Esophagus squamous epithelium (tissue), 5 donors: ENCODE measurements around the gene DIAPH3. TPM values are rescaled to one million over a fixed set of nuclear protein-coding genes. Genes with fewer than 3 reads are reported as not detected.

Experiments
- DNase-seq: peaks from one replicate; lab custom pipeline; 2025; lab: John Stamatoyannopoulos, UW
- H3K27ac ChIP-seq, 4 donors: fragments of 200-600 bp; sonication (generic); one replicate each; pipeline ENCODE4 v1.5.1; 2016 to 2019; ENCODE audit warnings: mild to moderate bottlenecking in 1 of 4
- H3K27me3 ChIP-seq, 4 donors: fragments of 200-600 bp; sonication (generic); 1 replicate in 3 of 4; 2 replicates in 1 of 4; pipeline versions ENCODE4 v1.5.1 to v1.6.0; 2017 to 2021; ENCODE audit warnings: antibody characterized with exemption in 1 of 4
- H3K36me3 ChIP-seq, 3 donors: fragments of 200-600 bp; sonication (generic); one replicate each; pipeline ENCODE4 v1.5.1; 2016 to 2019
- H3K4me1 ChIP-seq, 3 donors: fragments of 200-600 bp; sonication (generic); one replicate each; pipeline ENCODE4 v1.5.1; 2017 to 2019
- H3K4me3 ChIP-seq, 4 donors: fragments of 200-600 bp; sonication (generic); 1 replicate in 3 of 4; 2 replicates in 1 of 4; pipeline ENCODE4 v1.5.1; 2016 to 2019; ENCODE audit warnings: mild to moderate bottlenecking in 2 of 4, moderate library complexity in 1 of 4
- H3K9me3 ChIP-seq, 3 donors: fragments of 200-600 bp; sonication (generic); one replicate each; pipeline ENCODE4 v1.5.1; 2016 to 2019
- POLR2A ChIP-seq, 4 donors: fragments of 450-650 bp; IDR thresholded peaks; one replicate each; pipeline ENCODE4 v1.6.1; 2017; ENCODE audit warnings: antibody characterized with exemption in 4 of 4, mild to moderate bottlenecking in 4 of 4, moderate library complexity in 3 of 4
- WGBS, 2 donors: methylation state at CpG; one replicate each; pipeline ENCODE4 v1.1.5; 2018; 5-methylcytosine and 5-hydroxymethylcytosine counted together
- intact Hi-C: fragments of 100-400 bp; cut with DNase I; formaldehyde crosslinking; loops from one replicate; pipeline ENCODE4 v1.15.0; 2022
- total RNA-seq, 4 donors: library from RNA; depleted of rRNA; stranded (reverse); fragments of >200 nt; gene quantifications; one replicate each; pipeline ENCODE4 v1.1.0, GENCODE V29; 2016
- TF ChIP-seq, protein P1 (sequence below), 6 experiments: fragments of 450-650 bp in 4 of 6; fragments of 200-600 bp in 2 of 6; sonication (generic) in 2 of 6; IDR thresholded peaks; one replicate each; pipeline ENCODE4 v1.5.1; 2016 to 2019; ENCODE audit warnings: antibody characterized with exemption in 6 of 6, mild to moderate bottlenecking in 4 of 6, moderate library complexity in 4 of 6
- donor health status: DM: yes; HTN: yes; CAD: no.

Gene DIAPH3
- total RNA-seq, 4 donors from 2014 or later = 2.2 to 11.1 (median 4.0) TPM

DNA sequence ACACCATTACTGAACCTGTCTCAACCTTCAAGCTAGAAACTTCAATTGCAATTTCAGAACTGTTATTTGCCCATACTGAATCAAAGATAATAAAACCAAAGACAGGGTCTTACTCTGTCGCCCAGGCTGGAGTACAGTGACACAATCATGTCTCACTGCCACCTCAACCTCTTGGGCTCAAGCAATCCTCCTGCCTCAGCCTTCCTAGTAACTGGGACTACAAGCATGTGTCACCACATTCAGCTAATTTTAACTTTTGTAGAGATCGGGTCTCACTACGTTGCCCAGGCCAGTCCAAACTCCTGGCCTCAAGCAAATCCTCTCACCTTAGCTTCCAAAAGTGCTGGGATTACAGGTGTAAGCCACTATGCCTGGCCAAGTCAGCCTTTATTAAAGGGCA is 143.4 kb downstream of the DIAPH3 start:
- intact Hi-C loops = no loop called here
- DNase-seq = no peak
- Histone ChIP-seq H3K9me3 (peaks cover 0 to 4% (median 0%) of the 10 kb centered on the region in 3 donors), H3K36me3 (no peaks in the 10 kb centered on the region), H3K4me3 (no peak overlapping the region), H3K27me3 (no peaks in the 10 kb centered on the region), H3K27ac (peak overlapping the region in 3 of 4 donors; percentile 1 to 78 (median 10)), H3K4me1 (peaks cover 0 to 40% (median 5%) of the 10 kb centered on the region in 3 donors)
- WGBS, 2 donors = 77 to 87% methylated on average over 3 of the region's 3 CpGs
- TF ChIP-seq, protein P1, sequence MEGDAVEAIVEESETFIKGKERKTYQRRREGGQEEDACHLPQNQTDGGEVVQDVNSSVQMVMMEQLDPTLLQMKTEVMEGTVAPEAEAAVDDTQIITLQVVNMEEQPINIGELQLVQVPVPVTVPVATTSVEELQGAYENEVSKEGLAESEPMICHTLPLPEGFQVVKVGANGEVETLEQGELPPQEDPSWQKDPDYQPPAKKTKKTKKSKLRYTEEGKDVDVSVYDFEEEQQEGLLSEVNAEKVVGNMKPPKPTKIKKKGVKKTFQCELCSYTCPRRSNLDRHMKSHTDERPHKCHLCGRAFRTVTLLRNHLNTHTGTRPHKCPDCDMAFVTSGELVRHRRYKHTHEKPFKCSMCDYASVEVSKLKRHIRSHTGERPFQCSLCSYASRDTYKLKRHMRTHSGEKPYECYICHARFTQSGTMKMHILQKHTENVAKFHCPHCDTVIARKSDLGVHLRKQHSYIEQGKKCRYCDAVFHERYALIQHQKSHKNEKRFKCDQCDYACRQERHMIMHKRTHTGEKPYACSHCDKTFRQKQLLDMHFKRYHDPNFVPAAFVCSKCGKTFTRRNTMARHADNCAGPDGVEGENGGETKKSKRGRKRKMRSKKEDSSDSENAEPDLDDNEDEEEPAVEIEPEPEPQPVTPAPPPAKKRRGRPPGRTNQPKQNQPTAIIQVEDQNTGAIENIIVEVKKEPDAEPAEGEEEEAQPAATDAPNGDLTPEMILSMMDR (IDR thresholded peaks at IDR 0.05) = no peak
- no peak for TF ChIP-seq POLR2A (IDR thresholded peaks at IDR 0.05)

- Histone ChIP-seq H3K4me3 (peak overlapping the region in 3 of 4 donors; percentile 13 to 30 (median 13)), H3K9me3 (peaks cover 0 to 4% (median 0%) of the 10 kb centered on the region in 3 donors), H3K27me3 (no peaks in the 10 kb centered on the region), H3K4me1 (peaks cover 0 to 48% (median 5%) of the 10 kb centered on the region in 3 donors), H3K36me3 (no peaks in the 10 kb centered on the region), H3K27ac (peak overlapping the region; percentile 36 to 78 (median 63))
- no peak for TF ChIP-seq POLR2A (IDR thresholded peaks at IDR 0.05)
- TF ChIP-seq, protein P1 (IDR thresholded peaks at IDR 0.05) = no peak
- no peak for DNase-seq
- 30 to 36% methylated on average over 6 of the region's 6 CpGs for WGBS, 2 donors
- intact Hi-C loops = no loop called here
Measured at GRCh38 chr13:60019119-60019993, 144.4 kb downstream of the DIAPH3 start.

DNA sequence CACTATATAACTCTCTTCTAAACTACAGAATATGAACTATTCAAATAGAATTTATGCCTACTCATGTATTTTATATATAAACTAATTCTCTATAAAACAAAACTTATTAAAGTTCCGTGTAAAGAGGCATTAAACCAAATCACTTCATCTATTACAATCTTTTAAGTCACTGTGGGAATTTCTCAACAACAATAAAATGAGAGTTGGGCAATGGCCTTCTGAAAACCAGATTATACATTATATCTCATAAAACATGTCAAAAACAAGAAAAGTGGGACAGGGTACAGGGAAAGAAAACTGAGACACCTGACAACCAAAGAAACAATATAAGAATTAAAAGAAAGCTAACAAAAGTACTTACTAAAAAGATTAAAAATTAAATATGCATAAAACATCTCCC is 145.2 kb downstream of the DIAPH3 start:
- H3K27ac ChIP-seq = peak overlapping the region in 1 of 4 donors; percentile 74
- H3K36me3 ChIP-seq = no peaks in the 10 kb centered on the region
- no peaks in the 10 kb centered on the region for H3K9me3 ChIP-seq
- 68 to 76% methylated on average over 1 of the region's 1 CpG for WGBS, 2 donors
- no peak for DNase-seq
- H3K4me1 ChIP-seq = peaks cover 0 to 48% (median 5%) of the 10 kb centered on the region in 3 donors
- intact Hi-C loops = no loop called here
- H3K4me3 ChIP-seq = no peak overlapping the region
- no peaks in the 10 kb centered on the region for H3K27me3 ChIP-seq
- TF ChIP-seq, protein P1 (IDR thresholded peaks at IDR 0.05) = no peak
- TF ChIP-seq POLR2A (IDR thresholded peaks at IDR 0.05) = no peak

GRCh38 chr13:60016229-60016628 is 147.5 kb downstream of the DIAPH3 start:
- no peak overlapping the region for H3K4me3 ChIP-seq
- 53 to 59% methylated on average over 4 of the region's 4 CpGs for WGBS, 2 donors
- intact Hi-C loops = no loop called here
- H3K9me3 ChIP-seq = no peaks in the 10 kb centered on the region
- H3K36me3 ChIP-seq = no peaks in the 10 kb centered on the region
- no peak for DNase-seq
- TF ChIP-seq POLR2A (IDR thresholded peaks at IDR 0.05) = no peak
- TF ChIP-seq, protein P1 (IDR thresholded peaks at IDR 0.05) = no peak
- peaks cover 0 to 63% (median 5%) of the 10 kb centered on the region in 3 donors for H3K4me1 ChIP-seq
- H3K27ac ChIP-seq = peak overlapping the region in 3 of 4 donors; percentile 4 to 52 (median 41)
- no peaks in the 10 kb centered on the region for H3K27me3 ChIP-seq

DNA sequence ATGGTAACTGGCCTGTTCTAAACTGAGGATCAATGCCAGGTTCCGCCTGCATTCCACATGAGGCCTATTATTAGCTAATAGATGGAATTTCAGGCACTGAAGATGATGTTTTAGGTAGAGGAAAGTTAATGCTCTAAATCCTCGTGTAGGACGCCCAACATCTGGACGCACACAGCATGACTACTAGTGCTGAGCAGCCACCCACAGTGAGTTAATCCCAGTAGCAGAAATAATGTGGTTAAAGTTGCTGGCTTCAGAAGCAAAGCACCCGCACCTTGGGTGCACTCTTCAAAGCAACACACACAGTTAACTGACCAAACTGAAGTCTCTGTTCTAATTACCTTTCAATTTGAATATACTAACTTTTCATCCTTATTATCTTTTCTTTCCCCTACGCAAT is 150.6 kb downstream of the DIAPH3 start:
- Histone ChIP-seq H3K4me1 (peaks cover 0 to 45% (median 0%) of the 10 kb centered on the region in 3 donors), H3K27me3 (no peaks in the 10 kb centered on the region), H3K36me3 (no peaks in the 10 kb centered on the region), H3K9me3 (no peaks in the 10 kb centered on the region), H3K4me3 (no peak overlapping the region), H3K27ac (peak overlapping the region in 2 of 4 donors; percentile 14 to 55)
- WGBS, 2 donors = 79 to 88% methylated on average over 5 to 6 of the region's 6 CpGs
- intact Hi-C loops = no loop called here
- TF ChIP-seq, protein P1 (IDR thresholded peaks at IDR 0.05) = no peak
- no peak for TF ChIP-seq POLR2A (IDR thresholded peaks at IDR 0.05)
- no peak for DNase-seq
